NCI-H82 (cell line): ENCODE measurements around the gene ERC1.

ENCODE experiments used
- DNase-seq: peaks from one replicate; lab custom pipeline; 2025; lab: John Stamatoyannopoulos, UW

Gene ERC1

DNA sequence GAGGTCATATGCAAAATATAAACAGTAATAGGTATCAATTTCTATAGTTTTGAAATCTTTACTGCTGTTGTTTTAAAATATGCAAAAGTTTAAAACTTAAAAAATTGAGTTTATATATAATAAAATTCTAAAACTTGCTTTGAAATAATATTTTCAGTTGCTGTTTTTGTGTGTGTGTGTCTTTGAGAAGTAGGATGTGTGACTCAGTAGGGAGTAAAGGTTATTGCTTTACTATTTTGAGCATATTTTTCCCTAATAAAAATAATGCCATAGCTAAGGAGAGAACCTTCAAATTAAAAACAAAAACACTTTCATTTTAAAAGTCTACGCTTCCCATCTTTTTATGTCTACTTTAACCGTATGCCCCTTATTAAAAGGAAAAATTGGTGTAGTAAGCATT lies 365.3 kb downstream of the ERC1 start:
- no peak for DNase-seq

DNA sequence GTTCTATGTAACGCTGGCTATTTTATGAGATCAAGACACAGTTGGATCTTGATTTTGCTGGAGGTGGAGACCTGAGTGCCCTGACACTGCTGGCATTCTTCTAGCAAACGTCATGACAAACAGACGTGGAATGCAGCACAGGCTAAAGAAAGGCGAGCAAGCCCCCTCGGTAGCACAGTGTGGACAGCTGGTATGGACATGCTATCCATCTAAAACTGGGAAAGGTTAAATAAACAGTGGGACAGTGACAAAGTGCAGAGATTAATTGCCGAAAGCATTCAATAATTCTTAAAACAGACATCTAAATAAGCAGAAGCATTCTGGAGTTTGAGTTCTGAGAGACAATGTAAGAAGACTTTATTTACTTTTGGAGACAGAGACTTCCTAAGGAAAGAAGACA lies 366.1 kb downstream of the ERC1 start:
- DNase-seq = peak; percentile 12

DNA sequence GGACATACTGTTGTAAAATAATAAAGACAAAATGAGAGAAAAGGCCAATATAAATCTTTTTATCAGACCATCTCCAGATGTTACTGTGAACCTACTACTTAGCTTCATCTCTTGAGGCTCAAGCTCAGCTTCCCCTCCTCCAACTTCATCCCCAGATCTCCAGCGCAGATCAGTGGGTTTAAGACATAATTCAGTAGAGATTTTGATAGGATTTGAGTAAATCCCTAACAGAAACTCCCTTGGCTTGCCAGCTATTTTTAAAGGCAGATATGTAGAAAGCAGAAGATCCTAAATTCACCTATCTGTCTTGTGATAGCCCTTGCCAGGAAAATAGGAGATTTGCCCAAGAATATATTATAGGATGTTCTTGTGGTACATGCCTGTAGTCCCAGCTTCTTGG lies 366.7 kb downstream of the ERC1 start:
- peak; percentile 78 for DNase-seq

DNA sequence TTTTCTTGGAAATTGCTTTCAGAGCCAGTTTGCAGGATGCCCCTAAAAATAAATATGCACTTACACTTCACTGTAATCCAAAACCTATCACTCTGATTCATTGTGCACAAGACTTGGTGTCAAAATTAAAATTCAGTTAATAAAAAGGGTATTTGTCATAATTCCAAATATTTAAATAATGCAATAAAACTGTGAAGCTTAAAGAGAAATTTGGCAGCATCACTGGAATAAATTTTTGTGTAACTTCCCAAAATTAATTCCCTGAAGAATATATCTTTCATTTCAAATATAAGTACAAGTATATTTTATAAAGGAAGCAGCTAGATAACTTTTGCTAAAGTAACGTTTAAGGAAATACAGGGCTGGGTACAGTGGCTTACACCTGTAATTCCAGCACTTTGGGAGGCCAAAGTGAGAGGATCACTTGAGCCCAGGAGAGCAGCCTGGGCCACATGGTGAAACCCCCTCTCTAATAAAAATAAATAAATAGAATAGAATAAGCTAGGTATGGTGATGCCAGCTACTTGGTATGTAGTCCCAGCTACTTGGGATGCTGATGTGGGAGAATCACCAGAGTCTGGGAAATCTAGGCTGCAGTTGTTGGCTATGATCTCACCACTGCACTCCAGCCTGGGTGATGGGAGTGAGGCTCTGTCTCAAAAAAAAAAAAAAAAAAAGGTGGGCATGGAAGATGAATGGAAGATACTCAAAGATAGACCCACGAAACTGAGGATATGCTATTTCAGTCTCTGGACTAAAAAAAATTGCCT lies 369.6 kb downstream of the ERC1 start:
- no peak for DNase-seq

DNA sequence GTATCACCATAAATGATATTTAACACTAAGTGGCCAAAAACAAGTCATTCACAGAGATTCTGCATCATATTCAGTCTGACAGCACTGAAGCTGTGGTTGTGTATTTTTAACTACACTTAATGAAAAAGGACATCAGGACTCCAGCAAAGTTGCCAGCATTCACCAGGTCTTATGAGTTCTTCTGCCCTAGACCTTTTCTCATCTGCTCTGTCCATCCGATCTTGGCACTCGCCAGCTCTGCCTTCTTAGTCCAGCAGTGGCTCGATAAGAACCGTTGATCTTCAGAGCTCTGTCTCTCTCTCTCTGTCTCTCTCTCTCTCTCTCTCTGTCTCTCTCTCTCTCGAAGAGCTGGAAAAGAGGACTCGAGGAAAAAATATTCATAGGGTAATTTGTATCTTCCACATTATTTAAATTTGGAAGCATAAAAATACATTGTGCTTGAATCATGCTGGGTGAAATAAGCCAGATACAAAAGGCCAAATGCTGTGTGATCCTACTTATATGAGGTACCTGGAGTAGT lies 371.2 kb downstream of the ERC1 start:
- no peak for DNase-seq

DNA sequence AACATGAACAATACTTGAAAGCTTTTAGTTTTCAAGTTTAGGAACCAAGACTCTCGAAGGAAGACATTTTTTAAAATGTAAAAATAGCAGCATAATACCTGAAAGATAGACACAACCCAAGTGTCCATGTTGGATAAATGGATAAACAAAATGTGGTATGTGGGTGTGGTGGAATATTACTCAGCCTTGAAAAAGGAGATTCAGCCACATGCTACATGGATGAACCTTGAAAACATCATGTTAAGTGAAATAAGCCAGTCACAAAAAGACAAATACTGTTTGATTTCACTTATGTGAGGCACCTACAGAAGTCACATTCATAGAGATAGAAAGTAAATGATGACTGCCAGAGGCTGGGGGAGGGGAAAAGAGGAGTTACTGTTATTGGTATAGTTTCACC lies 374.7 kb downstream of the ERC1 start:
- DNase-seq = no peak

DNA sequence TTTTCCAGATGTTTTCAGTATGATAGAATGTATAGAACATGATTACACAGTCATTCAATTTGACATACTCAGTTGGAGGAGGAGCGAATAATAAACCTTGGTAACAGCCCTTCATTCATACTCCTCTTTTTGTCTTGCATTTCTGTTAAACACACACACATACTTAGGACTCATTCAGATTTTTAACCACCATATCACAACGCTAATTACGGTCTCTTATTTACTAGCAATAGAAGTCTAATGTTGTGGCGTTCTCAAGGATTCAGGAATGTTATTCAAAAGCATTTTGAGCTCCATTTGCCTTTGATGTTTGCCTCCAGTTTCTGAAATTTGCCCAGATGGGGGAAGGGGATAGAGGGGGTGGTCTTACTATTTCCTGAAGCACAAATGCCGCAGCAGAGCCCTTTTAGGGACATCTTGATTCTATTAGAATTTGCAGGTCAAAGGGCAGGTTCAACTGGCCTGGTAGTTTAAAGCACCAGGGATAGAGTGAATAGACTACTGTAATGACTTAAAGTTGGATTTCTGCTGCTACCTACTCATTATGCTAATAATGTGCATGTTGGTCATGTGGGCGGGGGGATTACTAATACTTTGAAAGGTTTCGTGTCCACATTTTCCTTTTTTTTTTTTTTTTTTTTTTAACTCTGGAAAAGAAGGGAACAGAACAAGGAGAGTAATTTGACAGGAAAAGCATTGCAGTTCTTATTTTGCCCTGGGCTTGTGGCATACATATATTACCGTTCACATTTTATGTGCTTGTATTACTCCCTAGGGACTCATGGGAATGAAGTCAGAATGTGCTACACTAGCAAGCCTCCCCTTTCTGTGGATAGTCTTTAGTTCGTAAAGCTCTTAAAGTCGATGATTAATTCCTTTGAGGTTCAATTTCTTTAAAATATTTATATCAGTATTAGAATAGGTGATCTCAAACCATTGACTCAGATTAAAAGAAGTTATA lies 376.6 kb downstream of the ERC1 start:
- DNase-seq = peak; percentile 75

DNA sequence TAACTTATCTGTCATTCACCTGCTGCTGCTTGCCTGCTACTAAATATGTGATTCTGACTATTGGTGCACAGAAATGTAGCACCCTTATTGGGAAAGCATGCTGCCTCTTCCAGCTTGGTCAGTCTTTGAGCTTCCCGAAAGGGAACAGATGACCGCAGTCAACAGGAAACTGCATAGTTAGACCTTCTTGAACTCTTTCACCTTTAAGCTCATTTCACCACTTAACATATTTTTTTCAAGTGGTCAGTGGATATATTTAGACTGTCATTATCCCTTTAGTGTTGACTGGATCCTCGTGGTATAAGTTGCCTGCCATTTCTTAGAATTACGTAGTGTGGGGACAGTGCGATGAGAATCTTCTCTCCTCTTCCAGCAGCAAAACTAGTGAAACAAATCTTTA lies 378.4 kb downstream of the ERC1 start:
- DNase-seq = peak; percentile 45

DNA sequence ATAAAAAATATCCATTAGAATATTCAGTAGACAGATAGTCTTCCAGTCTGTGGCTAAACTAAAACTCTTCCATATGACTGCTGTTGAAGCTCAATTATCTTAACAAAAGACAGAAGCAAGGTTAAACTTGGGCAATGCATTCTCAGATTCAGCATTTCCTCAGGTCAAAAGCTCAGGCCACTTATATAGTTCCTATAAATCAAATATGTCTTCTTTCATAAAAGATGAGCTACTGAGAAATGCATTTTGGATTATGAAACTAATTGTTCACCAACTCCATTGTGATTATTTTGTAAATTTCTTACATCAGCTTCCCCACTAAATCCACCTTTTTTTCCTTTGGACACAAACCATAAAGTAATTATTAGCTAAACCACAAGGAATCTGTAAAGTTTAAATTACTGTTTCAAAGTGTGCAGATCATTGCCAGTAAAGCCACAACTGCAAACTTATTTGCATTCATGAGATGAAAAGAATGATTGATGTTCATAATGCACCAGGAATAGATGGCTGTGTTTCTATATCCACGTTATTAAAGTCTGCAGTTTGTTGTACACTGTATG lies 379.0 kb downstream of the ERC1 start:
- no peak for DNase-seq

DNA sequence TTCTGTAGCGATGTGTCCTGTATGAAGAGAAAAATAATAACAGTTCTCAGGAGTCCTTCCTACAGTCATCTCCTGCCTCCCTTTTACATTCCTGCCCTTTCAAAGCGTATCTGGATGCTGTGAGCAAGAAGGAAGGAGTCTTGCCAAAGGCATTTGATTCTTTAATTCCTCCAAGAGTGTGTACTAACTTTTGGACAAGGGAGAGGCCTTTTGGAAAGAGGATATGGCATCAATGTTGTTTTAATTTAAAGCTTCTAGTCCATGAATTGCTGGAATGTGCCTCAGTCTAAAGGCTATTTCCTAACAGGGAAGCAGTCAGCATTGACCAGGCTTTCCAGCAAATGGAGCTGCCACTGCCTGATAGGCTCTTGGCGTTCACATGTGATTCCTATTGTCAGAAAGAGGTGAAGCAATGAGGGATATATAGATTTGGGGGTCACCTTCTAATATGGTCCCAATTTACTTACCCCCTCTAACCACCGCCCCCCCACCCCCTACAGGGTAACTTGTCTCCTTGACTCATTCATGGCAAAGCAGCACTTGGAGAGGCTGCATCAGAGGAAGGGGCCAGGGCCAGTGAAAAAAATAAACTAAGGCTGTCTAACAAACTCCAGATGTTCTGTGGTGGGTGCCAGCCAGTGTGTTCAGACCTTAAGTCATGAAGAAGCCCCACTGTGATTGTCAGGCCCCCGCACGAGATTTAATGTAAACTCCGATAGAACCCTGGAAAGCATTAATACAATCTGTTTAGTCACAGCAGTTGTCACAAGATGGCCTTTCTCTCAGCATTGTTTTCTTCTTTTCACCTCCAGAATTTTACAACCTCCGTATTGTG lies 383.1 kb downstream of the ERC1 start:
- DNase-seq = no peak

DNA sequence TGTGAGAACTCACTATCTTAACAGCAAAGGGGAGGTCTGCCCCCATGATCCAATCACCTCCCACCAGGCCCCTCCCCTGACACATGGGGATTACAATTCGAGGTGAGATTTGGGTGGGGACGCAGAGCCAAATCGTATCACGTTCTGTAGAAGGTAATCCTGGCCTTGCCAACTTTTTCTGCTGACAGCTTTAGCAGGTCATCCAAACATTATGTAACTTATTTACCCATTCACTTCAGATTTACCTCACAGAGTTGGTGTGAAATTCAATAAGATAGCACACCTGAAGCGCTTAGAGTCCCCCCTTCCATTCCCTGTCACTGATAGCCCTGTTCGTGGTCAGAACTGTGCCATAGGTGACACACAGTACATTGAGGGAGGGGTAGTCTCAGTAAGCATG lies 384.3 kb downstream of the ERC1 start:
- no peak for DNase-seq

DNA sequence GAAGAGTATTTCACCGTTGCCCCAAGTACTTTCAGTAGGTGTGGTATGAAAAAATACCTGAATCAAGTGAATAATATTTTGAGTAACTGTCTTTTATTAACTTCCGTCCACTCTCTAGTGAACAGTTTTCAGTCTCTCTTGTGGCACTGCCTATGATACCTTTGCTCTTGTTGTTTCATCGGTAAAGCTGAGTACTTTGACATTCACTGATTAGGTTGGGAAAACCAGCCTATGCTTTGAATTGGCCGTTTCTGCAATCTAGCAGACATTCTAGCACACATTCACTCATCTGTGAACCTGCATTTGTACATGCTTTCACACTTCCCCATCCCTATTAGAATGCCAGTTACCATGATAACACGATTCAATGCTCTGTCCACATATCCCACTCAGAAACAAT lies 386.1 kb downstream of the ERC1 start:
- no peak for DNase-seq

DNA sequence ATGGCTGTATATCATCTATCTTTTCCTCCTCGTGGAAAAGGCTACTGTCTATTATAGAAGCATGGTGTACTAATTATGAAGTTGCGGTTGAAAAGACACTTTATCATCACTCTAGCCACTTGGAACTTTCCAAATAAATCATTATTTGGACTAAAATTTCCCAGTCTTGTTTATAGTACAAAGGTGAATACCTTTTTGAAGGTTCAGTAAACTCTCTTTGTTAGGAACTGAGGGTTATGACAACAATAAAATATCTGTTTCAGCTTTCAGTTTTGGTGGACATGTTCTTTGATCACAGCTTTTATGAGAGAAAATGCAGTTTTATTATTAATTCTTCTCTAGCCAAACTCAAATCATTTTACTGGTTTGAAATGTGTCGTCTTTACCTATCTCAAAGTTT lies 386.7 kb downstream of the ERC1 start:
- no peak for DNase-seq

DNA sequence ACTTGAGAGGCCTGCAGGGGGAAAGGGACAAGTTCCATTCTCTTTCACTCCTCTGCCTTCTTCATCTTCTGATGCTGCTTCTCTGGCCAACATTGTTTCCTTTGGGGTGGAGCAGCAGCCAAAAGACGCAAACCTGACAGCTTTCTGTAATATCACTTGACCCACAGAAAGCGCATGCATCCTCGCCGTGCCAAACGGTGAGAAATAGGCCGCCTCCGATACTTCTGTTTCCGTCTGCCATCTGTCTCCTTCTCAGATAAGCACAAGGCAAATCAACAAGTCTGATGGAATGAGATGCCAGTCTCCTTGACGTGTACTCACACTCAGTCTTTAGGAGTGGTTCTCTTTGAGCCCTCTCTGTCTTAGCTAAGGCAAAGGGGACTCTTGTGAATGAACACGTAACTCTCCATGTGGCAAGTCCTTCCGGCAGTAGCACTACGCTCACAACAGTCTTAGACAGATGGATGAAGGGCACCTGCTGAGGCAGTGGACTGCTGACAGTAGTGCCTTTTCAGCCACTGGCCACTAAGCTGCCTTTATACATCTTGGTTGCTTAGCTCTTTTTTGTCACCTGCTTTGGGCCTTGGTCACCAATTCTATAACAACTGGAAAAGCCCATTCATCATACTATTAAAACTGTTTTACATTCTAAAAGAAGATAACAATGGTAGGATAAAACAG lies 389.3 kb downstream of the ERC1 start:
- DNase-seq = no peak

DNA sequence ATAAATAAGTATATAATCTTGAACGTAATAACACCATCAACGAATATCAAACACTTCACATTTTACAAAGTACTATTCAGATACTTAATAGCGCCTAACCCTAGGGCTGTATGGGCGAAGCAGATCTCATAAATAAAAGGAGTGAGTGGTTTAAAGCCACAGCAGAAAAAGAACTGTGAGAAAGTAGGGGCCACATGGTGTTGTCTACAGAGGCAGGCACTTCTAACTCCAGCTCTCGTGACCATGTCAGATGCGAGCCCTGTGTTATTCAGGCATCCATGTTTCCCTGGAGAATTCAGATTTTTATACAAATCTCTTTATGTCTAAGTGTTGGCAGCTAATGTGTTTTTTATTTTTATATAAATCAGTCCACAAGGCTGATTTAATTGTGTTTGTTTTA lies 391.1 kb downstream of the ERC1 start:
- no peak for DNase-seq

DNA sequence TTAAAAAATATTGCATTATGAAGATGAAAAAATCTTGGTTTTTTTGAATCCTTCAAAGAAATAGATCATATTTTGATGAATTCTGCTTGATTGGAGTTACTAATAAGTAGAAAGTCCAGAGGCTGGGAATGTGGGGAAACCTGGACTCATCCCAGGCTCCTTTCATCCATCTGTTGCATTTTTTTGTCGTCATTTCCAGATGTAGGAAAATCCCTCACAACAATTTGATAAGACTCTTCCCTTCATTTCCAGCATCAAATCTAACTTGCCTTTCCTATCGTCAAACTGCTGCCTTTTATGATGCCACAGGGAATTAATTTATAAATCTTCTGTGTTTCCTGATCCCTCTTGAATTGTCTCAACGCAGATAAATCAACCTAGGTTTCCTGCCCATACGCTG lies 391.8 kb downstream of the ERC1 start:
- DNase-seq = no peak

DNA sequence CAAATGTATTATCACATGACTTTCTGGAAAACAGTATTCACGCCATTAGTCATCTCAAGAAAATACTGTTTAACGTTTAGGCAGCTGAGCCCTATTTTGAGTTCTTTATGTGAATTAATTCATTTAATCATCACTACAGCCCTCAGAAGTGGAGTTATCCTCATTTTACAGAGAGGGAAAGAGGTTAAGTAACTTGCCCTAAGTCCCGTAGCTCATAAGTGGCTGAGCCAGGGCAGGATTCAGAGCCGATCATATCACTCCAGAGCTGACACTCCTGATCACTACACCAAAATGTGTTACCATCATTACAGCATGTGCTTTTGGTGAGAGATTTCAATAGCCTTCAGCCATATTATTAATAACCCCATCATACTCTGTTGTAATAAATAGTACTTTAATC lies 392.7 kb downstream of the ERC1 start:
- DNase-seq = no peak

DNA sequence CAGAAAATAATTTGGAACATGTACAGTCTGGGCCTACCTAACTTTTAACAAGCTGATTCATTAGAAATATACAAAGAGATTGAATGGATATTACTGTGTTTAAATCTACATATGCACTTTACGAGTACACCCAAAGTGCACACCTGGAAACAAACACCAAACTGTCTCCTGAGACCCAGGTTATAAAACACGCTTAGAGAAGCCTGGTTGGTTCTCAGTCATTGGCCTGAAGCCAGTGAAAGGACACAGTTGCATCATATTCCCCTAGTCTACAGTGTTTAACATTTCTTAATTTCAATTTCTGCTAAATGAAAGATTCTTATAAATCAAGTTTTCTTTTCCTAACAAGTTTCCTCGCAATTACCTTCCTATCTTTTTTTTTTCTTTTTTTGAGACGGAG lies 393.9 kb downstream of the ERC1 start:
- no peak for DNase-seq

DNA sequence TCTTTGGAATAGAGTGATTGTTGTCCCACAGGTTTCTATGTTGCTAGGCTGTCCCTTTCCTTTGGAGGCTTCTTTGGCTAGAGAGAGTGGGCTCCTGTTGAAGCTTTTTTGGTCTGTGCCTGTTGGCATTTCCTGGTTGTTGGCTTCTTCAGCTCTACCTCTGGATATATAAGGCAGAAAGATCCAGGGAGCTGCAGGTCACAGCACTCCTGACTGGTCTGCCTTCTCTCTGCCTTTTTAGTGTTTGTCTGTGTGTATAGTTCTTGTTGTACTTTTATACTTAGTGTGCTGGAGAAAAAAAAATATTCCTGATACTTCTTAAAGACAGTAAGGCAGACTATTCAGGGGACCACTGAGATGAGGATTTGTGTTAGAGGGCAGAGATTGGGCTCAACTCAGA lies 400.7 kb downstream of the ERC1 start:
- peak; percentile 11 for DNase-seq

DNA sequence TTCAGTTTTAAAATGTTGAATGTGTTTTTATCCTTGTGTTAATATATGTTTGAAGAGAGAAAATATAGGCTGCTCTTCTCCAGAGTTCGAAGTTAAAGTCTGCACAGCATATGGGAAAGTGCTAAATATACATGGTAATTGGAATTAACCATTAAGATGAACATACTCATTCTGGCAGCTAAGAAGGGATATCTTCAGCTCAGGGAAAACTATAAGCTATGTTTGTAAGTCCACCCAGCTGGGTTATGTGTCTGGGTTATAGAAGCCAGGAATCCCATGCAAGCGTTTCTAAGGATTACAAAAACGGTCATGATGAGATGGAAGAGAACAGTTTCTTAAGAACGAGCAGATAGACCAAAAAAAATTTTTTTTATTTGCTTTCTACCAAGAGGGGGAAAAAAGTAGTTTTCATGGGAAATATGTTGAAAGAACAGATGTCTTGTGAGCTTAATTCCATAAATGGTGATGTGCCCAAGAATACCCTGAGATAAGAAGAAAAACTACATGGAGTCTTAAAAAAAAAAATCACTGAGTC lies 404.5 kb downstream of the ERC1 start:
- DNase-seq = no peak

DNA sequence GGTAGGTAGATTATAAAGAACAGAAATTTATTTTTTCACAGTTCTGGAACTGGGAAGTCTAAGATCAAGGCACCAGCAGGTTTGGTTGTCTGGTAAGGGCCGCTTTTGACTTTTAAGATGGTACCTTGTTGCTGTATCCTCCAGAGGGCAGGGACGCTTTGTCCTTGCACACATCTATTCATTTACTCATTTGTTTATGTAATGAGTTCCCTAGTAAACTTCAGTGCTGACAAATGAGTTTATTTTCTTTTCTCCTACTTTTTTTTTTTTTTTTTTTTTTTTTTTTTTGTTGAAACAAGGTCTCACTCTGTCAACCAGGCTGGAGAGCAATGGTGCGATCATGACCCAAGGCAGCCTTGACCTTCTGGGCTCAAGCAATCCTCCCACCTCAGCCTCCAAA lies 407.6 kb downstream of the ERC1 start:
- DNase-seq = no peak
